GM19035 (cell line): ENCODE measurements around the gene GNG13.

Source experiments
- ATAC-seq: cut with Tn5 transposase; IDR thresholded peaks from one replicate; pipeline ENCODE4 v1.9.1; 2021; ENCODE audit not compliant: unreplicated experiment

GNG13 gene

DNA sequence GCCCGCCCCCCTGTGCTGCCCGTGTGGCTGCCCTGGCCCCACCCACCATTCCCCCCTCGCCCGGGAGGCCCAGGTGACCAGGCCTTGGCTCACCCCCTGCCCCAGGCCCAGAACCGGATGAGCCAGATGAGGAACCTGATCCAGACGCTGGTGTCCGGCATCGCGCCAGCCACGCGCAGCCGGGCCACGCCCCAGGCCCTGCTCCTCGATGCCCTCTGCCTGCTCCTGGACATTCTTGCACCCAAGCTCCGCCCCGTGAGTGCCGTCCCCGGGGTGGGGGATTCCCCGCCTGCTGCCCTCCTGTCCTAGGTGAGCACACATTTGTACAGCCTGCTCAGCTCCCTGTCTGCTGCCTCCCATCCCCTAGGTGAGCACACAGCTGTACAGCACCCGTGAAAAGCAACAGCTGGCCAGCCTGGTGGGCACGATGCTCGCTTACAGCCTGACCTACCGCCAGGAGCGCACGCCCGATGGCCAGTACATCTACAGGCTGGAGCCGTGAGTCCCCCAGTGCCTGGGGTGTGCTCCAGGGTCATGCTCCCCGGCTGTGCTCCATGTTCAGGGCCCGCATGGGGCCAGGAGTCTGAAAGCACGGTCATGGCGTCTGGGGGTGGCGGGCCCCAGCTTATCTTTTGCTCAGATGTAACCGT lies 4.8 kb downstream of the GNG13 start:
- ATAC-seq = no peak

DNA sequence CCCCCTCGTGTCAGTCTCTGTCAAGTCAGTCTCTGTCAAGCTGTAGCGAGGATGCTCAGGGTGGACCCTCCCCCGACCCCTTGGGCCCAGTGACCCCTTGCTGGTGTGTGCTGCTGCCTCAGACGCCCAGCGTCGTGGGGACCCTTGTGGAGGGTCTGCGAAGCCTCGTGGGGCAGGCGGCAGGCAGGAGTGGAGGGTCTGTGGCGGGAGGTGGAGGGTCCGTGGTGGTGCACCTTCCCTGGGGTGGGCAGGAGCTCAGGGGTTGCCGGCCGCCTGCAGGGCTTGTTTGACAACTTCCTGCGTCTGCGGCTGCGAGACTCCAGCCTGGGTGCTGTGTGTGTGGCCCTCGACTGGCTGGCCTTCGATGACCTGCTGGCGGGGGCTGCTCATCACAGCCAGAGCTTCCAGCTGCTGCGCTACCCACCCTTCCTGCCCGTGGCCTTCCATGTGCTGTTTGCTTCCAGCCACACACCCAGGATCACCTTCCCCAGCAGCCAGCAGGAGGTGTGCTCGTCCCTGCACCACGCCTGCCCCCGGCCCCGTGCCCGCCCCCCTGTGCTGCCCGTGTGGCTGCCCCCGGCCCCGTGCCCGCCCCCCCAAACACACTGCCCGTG lies 5.6 kb downstream of the GNG13 start:
- ATAC-seq = no peak

DNA sequence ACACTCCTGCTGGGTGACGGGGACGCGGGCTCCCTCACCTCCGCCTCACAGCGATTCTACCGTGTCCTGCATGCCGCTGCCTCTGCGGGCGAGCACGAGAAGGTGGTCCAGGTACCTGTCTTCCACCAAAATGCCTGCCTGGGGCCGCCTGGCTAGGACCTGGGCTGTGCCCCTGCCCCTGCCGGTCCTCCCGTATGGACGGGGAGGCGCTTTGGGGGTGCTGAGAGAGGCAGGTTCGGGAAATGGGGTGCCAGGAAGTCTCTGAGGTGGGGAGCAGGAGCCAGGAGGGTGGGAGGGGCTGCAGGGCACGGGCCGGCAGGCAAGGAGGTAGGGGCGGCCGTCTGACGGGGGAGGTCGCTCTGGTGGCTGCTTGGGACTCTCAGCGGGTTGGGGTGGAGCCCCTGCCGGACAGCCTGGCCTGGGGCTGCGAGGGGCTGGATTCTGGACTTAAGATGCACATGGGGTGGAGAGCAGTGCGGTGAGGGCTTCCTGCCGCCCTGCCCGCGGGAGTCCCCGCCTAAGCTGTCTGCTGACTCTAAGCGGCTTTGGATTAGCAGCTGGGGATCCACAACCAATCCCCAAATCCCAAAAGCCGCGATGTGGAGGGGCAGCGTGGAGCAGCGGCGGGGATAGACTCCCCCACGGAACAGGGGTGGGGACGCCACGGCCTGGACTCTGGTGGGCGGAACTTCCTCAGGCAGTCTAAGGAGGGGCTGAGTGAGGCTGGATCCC lies 6.3 kb downstream of the GNG13 start:
- no peak for ATAC-seq

DNA sequence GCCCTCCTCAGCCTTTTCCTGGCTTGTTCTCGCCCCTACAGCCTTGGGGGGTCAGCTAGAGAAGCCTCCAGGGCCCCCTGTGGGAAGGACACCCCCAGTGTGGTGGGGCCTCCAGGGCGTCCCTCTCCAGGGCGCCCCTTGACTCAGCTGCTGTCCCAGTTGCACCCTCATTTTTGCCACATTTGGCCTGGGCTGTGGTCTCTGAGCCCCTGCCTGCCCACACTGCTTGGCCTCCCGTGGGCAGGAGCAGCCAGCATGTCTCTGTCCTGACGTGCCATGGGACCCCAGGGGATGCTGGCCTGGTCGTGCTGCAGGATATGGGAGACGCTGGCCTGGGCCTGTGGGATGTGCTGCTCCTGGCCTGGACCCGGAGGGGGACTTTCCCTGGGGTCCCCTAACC lies 7.1 kb downstream of the GNG13 start:
- ATAC-seq = no peak

DNA sequence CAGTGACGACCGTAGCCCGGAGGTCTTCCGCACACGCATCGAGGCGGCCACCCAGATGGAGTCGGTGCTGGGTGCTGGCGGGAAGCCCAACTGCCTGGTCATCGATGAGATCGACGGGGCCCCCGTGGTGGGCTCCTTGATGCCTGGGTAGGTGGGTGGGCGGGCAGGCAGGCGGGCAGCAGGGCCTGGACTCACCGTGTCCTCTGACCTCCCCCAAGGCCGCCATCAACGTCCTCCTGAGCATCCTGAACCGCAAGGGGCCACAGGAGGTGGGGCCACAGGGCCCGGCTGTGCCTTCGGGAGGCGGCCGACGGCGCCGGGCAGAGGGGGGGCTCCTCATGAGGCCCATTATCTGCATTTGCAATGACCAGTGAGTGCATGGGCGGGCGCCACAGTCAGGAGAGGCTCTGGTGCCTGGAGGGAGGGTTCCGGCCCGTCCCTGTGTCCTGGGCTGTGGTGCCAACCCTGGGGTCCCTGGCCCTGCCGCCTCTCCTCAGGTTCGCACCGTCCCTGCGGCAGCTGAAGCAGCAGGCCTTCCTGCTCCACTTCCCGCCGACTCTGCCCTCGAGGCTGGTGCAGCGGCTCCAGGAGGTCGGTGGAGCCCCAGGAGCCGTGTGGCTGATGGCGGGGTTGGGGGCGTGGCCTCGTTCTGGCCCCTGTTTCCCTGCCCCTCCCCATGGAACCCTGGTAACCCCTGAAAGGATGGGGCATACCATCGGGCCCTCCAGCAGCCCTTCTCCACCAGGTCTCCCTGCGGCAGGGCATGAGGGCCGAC lies 8.1 kb downstream of the GNG13 start:
- no peak for ATAC-seq

DNA sequence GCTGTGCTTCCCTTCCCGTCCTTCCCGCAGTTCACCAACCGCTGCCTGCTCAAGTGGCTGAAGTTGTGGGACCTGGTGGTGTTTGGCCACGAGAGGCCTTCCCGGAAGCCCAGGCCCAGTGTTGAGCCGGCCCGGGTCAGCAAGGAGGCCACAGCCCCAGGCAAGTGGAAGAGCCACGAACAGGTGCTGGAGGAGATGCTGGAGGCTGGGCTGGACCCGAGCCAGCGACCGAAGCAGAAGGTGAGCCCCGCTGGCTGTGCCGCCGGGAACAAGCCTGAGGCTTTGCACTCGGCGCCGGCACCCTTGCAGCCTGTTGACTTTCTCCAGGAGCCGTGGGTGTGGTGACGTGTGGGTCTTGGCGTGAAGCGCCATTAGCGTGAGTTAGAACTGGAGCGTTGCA lies 9.4 kb downstream of the GNG13 start:
- no peak for ATAC-seq

DNA sequence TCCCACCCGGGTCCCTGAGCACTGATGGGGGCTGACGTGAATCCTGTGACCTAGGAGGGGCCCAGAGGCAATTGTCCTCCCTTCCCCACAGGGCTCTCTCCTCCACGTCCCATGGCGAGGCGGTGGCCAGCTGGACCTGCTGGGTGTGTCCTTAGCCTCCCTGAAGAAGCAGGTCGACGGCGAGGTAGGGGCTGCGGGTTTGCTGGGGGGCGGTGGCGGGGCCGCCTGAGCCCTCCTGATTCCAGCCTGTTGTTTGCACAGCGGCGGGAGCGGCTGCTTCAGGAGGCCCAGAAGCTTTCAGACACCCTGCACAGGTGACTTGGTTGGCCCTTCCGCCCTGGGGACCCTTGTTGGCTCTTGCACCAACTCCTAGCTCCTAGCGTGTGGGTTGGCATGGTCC lies 10.4 kb downstream of the GNG13 start:
- no peak for ATAC-seq

DNA sequence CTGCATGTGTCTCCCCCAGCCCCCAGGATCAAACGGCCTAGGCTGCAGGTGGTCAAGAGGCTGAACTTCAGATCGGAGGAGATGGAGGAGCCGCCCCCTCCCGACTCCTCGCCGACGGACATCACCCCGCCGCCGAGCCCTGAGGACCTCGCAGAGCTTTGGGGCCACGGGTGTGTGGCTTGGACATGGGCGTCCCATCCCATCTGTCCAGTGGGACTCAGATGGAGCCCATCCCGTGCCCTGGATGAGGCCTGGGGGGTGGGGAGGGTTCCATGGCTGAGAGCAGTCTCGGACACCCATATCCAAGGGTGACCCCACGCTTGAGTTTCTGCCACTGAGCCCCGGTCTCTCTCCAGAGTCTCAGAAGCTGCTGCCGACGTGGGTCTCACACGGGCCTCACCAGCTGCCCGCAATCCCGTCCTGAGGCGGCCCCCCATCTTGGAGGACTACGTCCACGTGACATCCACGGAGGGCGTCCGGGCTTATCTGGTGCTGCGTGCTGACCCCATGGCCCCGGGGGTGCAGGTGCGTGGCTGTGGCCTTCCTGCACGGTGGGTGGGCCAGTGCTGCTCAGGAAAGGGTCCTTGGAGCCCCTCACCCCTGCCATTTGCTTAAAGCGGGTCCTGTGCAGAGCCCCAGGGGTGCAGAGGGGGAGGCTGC lies 11.2 kb downstream of the GNG13 start:
- no peak for ATAC-seq

DNA sequence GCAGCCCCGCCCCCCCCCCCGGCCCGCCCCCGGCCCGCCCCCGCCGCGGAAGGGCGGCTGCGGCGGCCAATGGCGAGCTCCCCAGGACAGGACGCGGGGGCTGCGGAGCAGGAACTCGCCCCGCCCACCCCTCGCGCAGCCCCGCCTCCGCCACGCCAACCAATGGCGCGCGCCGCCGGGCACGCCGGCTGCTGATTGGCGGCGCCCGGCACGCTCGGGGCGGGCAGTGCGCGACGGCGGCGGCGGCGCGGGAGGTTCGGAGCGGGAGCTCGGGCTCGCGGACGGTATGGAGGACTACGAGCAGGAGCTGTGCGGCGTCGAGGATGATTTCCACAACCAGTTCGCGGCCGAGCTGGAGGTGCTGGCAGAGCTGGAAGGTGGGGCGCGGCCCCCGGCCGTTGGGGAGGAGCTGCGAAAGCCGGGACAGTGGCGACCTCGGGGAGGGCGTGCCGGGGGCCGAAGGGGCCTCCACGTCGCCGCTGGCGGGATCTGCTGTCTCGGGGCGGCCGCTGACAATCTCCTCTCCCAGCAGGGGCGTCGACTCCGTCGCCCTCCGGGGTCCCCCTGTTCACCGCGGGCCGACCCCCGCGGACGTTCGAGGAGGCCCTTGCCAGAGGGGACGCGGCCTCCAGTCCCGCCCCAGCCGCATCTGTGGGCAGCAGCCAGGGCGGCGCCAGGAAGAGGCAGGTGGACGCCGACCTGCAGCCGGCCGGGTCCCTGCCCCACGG lies 12.0 kb downstream of the GNG13 start, which contains the start of gene CHTF18:
Gene CHTF18 (plus strand): TSS at position 222 of the 728 bp plus-strand sequence. CDS start 65 bp downstream, at position 287.
- peak; percentile 74 for ATAC-seq

DNA sequence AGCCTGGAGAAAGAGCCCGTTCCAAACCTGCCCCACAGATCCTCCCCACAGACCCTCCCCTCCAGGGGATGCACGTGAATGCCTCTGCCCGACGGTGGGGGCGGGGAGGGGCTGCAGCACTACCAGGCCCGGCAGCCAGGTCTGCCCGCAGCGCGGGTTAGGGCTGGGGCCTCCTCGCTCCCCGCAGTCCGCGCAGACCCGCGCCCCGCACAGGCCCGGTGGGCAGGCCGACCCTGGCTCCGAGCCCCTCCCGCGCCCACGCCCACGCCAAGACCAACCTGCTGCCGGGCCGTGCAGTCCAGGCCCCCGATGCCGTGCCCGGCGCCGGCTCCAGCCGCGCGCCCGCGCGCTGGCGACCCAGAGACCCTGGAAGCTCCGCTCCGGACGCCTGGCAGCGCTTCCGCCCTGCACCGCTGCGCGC lies 12.5 kb downstream of the GNG13 start, which contains the start of gene RPUSD1:
Gene RPUSD1 (minus strand): TSS at position 404 of the 421 bp plus-strand sequence. CDS start 644 bp downstream, outside the sequence.
- ATAC-seq = peak; percentile 3

DNA sequence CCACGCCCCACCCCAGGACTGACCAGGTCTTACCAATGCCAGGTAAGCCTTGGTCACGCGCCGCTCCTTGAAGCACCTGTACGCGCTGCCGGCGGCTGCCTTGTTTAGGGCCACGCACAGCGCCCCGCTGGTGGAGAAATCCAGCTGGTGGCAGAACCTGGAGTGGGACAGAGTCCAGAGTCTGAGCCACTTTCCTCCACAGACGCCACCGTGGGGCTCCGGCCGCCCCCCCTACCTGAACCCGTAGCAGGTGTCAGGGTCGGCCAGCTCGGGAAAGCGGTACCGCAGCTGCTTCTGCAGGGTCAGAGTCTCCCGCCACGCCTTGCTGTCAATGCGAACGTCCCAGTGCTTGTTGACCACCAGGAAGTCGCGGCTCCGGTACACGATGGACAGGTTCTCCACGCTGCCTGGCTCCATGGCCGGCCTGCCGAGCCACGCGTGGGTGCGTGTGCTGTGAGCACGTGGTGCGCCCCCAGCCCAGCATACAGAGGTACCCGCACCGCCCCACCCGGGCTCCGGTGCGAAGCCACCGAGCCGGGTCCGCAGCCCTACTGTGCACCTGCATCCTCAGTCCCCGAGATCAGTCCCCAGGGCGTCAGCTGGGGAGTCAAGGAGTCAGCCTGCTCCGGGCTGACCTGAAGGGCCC lies 13.1 kb downstream of the GNG13 start:
- no peak for ATAC-seq

DNA sequence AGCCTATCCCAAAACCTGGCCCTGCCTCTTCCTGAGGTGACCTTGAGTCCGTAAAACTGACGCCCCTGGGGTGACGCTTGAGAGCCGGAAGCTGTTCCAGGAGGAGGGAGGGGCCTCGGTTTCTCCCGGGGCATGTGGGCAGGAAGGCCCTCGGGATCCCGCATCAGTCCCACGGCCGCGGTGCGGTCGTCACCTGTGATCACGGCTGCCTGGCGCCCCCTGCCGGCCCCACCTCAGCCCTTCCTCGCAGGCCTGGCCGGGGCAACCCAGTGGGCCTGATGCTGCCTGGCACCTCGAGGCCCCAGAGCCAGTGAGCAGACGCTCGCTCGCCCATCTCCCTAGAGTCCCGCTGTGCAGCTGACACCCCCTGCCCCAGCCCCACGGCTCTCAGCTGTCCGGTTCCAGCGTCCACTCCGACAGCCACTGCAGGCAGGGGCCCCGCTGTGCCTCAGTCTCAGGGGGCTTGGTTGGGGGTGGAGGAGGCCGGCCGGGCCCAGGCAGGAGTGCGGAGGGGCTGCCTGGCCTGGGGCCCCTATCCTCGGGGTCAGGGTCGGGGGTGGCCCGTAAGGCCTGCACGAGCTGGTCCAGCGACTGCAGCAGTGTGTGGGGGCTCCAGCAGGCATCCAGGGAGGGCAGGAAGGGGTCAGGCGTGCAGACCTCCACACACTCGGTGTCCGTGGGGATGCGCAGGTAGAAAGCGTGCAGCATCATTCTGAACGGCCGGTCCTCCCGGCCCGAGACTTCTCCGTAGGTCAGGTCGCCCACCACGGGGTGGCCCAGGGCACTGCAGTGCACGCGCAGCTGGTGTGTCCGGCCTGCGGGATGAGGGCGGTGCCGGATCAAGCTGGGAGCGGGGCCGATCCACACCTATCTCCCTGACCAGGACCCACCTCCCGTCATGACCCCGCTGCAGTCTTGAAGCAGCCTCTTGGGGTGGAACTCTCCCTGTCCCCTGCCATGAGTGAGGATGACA lies 14.7 kb downstream of the GNG13 start:
- no peak for ATAC-seq

DNA sequence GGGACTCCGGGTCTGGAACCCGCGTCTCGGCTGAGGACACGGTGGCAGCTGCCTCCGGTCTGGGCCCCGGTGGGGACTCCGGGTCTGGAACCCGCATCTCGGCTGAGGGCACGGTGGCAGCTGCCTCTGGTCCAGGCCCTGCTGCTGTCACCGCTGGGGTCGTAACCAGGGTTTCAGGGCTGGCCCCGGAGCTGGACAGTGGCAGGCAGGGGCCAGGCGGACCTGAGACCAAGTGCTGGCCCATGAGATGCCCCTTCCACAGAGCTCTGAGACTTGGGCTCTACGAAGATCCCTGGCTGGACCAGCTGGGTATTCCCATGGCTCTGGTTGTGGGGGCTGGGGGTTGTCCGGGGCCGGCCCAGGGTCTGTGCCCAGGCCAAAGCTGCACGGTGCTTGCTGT lies 16.1 kb downstream of the GNG13 start:
- ATAC-seq = no peak

DNA sequence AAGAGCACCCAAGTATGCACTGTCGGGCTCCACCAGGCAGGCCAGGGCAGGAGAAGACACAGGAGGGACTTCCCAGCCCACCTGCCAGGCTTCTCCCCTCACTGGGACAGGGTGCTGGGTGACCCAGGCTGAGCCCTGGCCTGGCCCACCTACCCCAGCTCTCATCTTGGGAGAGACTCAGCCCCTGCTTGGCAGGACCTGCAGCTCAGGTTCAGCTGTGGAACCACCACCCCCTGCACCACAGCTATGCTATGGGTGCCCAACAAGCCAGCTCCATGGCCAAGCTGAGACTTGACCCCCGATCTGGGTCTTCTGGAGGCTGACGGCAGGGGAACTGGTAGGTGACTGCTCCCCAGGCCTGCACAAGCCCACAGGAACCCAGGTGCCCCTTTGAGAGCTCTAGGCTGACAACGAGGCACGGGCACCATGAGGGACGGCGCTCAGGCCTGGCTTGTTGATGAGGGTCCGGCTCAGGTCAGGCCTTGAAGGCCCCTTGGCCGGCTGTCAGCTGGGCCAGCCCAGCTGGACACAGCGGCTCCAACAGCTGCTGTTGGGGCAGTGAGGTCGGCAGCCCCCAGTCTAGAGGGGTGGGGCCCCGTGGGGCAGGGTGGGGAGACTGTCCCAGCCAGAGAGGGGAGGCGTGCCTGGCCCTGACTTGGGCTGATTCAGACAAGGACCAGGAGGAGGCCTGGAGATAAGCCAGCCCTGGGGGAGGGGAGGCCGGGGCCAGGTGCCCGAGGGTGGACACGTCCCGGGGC lies 17.0 kb downstream of the GNG13 start:
- no peak for ATAC-seq

DNA sequence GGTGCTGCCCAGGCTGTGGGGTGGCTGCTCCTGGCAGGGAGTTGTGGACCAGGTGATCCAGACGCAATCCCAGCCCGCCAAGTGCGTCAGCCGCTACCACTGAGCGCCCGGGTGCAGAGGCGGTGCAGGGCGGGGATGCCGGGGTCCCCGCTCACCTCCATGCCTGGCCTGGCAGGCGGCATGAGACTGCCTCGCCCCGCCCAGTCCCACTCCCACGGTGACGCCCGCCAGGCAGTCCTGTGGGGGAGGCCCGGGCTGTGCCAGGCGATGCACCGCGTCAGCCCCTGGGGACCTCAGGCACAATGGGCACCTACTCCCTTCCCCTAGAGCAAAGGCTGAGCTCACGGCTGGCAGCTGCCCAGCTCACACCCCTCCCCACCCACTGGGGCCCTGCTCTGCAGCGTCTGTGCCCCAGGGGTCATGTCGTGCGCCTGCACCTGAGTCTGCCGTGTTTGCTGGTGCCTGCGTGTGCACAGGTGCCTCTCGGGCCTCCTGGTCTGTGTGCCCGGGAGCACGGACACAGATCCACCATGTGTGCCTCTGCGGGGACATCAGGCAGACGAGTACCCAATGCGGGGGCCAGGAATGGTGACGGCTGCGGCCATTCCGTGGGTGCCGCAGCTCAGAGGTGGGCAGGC lies 17.6 kb downstream of the GNG13 start:
- no peak for ATAC-seq

DNA sequence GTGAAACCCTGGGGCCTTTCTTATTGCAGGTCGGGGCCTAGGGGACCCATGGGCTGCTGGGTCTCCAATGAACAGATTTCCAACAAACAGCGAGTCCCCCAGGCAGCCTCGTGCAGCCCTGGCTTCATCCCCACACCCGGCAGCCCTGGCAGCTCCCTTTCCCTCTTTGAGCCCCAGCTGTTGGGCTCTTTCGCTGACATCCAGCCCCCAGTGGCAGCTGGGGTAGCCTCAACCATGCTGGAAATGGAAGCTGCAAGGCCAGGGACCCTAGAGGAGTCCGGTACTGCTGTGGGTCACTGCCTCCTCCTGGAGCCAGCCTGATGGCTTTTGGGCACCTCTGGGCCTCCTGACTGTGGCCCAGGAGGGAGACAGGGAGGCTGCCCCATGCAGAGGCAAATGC lies 18.3 kb downstream of the GNG13 start:
- ATAC-seq = no peak

DNA sequence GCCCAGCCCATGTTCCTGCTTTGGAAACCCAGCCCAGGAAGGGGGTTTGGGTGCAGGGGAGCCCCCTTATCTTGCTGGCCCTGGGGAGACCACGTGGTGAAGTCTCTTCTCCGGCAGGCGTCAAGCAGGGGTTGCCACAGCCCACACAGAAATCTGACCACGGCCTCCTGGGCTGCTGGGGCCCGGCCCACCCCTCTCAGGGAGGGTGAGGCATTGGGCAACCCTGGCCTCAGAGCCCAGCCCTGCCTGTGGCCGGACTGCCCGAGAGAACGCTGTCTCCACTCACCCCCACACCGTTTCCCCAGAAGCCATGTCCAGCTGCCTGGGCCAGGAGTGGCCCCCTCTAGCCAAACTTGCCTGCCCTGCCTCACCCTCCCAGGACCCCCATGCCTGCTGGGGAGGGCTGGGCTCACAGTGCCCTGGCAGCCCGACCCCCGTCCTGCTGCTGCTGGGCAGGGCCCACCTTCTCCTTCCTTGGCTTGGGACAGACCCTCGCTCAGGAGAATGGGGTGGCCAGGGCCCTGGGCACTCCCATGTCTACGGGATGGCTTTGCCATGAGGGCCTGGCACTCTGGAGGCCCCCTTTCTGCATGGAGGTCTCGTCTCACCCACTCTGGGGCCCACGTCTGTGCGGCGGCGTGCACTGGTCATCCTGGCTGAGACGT lies 19.1 kb downstream of the GNG13 start:
- ATAC-seq = no peak
